ENCODE data around the gene NSFL1C.

The NSFL1C gene

DNA sequence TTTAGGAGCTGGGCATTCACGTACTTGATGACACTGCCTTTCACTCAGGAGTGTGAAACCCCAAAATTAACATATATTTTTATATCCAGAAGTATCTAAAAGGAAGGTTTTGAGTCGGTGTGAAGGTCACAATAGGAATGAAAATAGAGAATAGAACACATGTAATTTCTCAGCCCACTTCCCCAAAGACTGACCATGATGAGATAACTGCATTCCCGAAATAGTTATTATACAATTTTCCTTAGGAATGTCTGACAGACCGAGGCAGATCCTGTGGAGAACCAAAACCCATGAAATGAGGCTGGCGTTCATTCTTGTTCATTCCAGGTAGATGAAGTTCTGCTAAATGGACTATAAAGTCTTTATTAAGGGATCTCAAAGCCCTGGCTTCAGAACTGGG is 10.3 kb downstream of the NSFL1C start:
- no peak for DNase-seq

DNA sequence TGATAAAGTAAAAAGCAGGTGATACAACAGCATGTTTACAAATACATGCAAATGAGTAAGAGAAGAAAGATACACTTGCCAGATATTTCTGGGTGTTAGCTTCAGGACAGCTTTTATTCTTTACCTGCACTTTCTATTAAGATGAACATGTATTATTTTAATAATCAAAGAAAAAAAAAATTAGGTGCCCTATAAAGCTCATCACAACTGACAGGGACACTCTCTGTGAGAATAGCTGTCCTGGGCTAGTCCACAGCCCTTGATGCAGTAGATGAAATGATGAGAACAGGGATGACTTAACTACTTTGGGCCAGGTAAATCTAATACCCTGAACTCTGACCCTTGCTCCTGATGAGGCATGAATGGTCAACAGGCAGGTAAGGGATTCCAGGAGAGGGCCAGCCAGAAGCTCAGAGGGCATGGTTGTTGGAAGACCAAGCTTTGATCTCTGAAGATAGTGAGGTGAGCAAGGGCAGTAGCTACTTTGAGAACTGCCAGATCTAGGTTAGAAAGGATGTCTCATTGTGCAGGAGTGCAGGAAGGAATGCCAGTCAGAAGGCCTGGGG is 15.6 kb downstream of the NSFL1C start:
- no peak for DNase-seq

DNA sequence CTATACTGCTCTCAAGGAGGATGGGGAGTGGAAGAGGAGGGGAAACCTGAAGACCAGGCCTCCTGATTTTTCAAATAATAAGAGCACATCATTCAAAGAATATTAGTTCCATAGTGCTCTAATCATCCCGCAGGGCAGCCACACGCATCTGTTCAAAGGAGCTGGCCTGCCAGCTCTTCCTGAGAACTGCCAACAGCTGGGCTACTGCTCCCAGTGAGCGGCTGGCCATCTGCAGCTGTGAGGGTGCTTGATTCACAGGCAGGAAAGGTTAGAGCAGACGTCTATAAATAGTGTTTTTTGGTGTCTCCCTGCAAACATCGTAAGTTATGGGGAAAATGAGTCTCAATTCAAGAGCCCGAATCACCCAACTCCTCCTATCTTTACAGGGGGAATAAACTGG is 17.3 kb downstream of the NSFL1C start:
- no peak for DNase-seq

DNA sequence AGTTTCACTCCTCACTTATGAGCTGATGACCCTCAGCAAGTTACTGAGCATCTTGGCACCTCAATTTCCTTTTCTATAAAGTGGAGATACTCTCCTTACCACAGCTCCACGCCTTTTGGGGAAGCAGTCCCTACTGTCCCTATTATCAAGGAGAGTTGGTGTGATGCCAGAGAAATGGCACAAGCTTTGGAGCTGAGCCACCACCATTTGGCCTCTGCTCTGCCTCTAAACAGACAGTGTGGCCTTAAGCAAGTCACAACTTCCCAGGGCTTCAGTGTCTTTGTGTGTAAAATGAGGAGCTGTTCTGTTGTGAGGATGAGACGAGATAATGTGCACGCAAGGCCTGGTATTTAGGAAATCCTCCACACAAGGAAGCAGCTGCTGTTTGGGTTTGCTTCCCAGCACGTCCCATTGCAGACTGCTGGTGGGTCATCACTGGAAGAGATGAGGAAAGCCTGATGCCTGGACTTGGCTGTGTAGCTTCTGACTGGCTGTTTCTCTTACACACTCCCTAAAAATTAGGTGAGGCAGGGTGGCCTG is 18.5 kb downstream of the NSFL1C start:
- no peak for DNase-seq

DNA sequence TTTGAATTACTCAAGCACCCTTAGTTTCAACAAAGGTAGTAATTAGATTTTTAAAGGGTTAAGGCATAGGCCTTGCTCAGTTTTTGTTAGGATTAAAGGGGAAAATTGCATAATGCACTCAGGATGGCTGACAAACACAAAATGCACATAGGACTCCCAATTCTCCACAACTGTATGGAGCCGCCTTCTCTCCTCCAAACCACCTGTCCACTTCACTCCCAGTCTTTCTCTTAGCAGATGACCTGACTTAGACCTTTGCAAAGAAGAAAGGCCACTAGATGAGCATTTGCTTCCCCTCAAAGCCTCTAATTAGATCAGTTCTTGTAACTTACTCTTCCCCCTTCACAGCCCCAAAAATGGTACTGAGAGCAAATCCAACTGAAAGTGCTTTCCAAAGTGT is 20.1 kb downstream of the NSFL1C start:
- DNase-seq = no peak

DNA sequence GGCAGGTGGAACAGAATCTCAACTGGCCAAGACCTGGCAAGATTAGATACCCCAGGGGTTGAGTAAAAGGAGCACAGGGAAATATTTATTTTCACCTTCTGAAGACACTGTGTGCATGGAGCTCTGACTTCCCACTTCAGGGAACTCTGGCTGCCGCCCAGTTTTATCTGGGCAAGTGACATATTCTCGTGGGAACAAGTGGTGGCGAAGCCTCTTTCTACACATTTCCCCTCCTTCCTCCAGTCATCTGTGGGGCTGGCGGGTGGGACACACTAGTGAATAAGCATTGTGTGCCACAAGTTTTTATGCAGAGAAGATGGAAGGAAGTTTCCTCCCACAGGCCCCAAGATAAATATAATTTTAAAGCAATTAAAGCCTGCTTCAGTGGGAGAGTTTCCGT is 23.6 kb downstream of the NSFL1C start:
- no peak for DNase-seq

DNA sequence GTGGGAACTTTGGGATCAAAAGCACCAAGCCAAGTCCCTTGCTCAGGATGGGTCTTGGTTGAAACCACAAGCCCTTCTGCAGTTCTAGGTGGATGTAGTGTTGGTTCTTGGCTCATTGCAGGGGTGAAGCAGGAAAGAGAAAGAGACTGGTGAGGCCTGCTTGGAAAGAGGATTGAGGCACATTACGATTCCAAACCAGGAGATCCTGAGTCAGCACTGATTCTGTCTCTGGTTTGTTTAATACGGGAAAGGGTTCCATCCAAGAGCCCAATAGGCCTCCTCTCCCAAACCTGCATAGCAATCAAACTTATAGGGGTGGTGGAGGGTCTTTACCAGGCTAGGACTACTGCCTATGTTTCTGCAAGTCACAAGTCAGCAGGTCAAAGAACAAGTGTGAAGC is 24.3 kb downstream of the NSFL1C start:
- no peak for DNase-seq

DNA sequence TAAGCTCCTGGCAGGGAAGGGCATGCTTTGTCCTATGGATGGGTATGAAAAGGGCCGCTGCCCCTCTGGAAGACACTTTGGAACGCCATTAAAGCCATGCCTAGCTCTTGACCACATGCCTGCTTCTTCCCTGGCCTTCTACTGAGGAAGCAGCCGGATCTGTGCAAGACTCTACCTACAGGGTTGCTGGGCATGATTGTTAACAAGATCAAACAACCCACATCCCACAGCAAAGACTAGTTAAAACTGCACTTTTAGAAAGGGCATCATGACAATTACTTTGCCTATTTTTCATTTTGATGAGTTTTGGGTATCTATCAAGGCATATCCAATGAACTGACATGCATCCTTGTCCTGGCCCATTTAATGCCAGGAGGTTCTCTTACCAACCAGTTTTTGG is 25.5 kb downstream of the NSFL1C start:
- DNase-seq = no peak

DNA sequence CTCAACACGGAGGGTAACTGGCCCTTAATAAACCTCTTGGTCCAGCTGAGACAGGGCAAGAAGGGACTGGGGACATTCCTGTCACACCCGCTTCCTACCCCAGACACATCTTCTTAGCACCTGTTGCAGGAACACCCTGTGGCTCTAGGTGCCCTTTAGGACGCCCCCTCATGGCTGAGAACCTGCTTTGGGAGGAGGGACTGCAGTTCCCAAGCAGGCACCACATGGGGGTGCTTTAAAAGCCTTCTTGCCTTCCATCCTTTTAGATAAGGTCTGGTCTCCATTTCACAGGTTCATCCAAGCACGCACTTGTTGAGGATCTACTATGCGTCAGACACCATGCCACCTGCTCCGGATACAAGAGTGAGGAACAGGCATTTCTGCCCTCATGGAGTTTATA is 26.6 kb downstream of the NSFL1C start:
- peak; percentile 16 for DNase-seq

DNA sequence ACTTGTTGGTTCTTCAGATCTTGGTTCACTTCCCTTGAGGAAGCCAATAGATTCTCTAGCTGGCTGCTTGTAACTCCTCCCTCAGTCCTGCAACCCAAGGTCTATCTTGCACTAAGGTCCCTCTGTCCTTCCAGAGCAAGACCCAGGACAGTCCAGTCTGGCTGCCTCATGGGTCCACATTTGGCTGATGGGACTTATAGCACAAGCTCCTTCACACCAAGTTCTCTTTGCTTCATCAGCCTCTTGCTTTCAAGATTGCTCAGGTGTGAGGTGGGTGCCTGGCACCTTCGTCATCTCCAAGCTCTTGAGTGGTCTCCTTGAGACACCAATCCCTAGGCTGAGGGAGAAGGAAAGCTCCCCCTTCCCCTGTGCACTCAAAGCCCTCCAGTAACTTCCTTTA is 28.3 kb downstream of the NSFL1C start:
- no peak for DNase-seq

DNA sequence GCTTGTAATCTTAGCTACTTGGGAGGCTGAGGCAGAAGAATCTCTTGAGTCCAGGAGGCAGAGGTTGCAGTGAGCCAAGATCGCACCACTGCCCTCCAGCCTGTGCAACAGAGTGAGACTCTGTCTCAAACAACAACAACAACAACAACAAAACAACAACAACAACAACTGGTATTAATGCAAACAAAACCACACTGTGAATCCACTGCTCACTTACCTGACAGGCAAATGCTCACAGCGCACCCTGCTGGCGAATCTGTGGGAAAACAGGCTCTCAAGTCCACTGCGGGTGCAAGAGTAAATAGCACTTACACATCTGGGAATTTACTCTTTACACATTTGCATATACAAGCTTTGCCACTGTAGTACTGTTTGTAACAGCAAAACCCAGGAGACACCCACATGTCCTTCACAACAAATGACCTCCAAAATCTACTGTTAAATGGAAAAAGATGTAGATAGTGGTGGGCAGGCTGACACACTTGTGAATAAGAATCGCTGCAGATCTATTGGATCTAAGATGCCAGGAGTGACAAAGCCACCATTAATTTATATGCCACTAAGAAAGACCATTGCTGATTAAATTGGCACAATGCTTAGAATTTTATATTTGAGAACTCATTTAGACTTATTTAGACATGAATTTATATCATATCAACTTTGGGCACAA is 29.3 kb downstream of the NSFL1C start:
- peak; percentile 82 for DNase-seq

DNA sequence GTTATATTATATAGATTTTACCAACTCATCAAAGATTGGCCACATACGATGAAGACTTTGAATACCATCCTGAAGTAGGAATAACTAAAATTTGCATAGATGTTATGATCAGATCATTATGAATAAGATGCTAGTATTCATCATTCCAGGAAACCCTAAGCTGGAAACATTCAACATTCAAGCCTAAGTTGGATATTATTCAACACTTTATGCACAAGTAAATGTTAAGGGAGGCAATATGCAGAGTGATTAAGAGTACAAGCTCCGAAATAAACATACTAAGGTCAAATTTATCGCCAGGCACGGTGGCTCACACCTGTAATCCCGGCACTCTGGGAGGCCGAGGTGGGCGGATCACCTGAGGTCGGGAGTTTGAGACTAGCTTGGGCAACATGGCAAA is 30.4 kb downstream of the NSFL1C start:
- no peak for DNase-seq

DNA sequence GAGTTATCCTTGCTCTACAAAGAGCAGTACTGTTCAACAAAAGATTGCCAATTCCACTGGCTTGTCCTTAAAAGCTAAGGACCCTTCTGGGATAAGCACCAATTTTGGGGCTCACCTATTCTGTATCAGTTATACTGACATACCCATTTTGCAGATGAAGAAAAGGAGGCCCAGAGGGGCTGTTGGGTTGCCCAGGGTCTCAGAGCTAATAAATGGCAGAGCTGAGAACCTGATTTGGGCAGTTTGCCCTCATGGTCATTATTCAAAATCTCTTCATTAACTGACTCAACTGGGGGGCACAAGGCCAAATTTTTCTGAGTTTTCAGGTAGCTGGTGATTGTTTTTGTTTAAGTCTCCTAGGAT is 31.3 kb downstream of the NSFL1C start:
- no peak for DNase-seq

DNA sequence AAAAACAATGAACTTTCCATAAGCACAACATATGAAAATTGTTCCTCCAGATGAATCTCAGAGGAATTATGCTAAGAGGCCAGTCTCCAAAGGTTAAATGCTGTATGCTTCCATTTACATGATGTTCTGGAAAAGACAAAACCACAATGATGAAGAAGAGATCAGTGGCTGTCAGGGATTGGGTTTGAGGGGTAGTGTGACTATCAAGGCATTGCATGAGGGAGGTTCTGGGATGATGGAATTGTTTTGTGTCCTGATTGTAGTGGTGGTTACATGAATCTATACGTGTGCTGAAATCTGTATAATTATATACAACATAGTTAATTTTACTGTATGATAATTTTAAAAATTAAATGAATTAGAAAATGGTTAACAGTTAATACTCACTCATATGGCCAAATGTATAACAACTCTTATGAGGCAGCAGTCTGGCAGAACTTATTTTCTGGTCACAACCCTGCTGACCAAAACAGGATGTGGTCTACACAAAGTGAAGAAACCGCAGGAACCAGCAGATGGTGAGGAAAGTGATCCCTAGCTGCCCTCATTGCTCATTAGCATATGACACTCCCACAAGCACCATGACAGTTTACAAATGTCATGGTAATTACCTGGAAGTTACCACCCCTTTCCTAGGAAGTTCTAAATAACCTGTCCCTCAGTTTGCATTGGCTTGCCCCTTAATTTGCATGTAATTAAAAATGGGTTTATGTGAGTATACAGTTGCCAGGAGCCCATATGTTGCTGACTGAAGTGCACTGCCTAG is 31.9 kb downstream of the NSFL1C start:
- DNase-seq = peak; percentile 69

DNA sequence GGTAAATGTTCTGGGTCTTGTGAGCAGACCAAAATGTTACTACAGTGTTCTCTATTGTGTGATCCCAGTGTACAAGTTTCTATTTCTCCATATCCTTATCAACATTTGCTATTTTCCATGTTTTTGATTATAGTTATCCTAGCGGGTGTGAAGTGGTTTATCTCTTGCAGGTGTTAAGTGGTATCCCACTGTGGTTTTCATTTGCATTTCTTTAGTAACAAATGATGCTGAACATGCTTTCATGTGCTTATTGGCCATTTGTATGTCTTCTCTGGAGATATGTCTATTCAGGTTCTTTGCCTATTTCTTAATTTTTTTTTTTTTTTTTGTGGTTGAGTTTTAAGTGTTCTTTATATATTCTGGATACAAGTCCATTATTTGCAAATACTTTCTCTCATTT is 35.5 kb downstream of the NSFL1C start:
- no peak for DNase-seq

DNA sequence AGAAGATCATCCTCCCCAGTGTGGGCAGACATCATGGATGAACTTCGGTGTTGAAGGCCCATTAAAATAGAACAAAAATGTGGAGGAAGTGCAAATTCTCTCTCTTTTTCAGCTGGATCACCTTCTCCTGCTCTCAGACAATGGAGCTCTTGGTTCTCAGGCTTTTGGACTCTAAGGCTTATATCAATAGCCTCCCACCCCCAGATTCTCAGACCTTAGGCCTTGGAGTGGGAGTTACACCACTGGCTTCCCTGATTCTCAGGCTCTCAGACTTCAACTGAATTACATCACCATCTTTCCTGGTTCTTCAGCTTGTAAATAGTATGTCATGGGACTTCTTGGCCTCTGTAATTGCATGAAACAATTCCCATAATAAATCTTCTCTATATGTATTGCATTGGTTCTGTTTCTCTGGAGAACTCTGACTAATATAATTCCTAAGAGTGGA is 36.6 kb downstream of the NSFL1C start:
- DNase-seq = no peak

DNA sequence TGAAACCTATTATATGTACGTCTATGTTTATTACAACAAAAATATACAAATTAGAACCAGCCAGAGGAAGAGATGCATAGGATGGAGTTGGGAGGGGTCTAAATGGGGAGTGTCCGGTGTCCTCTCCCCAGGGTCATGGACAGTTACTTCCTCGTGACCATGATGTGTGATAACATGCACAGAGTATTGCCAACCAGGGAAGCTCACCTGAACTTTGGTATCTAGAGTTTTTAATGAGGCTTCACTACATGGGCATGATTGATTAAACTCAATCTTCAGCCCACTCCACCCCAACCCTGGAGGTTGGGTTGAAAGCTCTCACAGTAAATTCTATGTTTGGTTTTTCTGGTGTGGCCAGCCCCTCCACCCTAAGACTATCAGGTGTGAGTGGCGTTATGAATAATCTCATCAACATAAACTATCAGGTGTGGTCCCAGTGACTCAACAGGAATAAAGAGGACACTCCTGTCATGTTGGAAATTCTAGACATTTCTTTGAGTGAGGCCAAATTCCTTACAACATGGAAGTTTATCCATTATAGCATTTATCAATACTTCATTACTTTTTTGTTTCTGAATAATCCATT is 37.4 kb downstream of the NSFL1C start:
- no peak for DNase-seq

DNA sequence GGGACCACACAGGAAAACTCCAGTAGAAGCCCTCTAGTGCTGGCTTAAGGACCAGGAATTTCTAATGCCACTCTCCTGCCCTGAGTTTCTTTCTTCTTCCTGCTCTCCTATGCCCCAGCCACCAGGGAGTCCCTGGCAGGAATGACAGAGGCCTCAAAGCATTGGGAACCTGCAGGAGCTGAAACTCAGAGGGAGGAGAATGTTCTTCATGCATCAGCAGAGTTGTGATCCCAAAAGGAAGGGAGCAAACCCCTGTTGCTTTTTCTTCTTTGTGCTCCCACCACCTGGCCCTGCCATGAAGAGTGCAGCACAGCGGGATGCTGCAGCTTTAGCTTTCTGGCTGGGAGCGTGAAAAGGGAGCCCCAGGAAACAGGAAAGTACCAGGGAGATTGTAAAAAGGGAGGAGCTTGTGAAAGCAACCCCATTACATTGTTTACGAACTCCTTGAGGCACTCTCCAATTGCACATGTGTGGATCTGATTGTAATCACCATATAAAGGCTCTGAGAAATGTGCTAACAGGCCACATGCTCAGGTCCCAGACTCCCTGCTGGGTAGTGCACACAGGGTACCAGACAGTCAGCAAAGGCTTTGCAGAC is 39.1 kb downstream of the NSFL1C start:
- DNase-seq = no peak

DNA sequence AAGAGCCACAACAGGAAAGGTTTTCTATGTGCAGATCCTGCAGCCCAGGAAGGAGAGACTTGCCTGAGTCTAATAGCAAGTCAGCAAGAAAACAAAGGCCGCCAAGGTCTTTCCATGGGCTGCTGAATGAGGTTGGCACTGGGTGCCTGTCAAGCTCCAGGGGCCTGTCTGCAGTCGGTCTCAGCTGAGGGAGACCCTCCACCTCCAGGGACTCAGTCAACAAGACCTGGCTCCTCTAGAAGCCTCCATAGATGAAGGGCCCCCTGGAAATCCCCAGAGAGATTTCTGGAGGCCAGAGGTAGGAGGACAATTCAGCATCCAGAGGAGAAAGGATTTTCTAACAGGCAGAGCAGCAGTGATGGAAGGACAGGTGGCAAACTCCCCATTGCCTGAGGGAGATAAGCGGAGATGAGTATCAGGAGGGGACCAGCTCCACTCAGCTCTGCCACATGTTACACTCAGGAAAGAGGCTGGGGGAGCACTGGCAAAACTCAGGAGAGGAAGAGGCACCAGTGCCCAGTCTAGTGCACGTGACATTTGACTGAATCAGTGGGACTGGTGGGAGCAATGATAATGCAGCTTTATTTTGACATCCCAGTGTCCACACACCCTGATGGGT is 40.3 kb downstream of the NSFL1C start:
- DNase-seq = no peak

DNA sequence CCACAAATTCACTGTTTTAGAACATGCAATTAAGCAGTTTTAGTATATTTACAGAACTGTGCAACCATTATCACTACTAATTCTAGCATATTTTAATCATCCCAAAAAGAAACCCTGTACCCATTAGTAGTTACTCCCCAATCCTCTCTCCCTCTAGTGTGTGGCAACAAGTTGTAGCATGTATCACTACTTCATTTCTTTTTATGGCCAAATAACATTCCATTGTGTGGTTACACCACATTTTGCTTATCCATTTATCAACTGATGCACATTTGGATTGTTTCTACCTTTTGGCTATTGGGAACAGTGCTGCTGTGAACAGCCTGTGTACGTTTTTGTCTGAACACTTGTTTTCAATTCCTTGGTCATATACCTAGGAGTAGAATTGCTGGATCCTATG is 42.3 kb downstream of the NSFL1C start:
- no peak for DNase-seq

DNA sequence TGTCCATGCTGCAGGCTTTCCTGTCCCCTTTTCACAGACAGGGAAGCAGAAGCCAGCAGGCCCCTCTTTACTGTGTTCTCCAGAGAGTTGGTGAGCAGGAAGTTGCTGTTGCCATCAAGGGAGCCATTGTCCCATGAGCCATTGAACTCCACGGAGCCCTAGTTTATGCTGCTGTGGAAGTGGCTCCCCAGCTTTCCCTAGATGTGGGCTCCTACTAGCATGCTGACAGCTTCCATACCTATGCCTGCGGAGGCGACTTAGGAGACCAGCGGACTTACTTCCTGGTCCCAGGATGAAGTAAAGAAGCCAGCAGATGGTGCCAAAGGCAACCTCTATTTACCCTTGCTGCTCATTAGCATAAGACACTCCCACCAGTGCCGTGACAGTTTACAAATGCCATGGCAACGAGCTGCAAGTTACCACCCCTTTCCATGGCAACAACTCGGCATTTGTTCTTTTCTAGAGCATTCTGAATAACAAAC is 43.0 kb downstream of the NSFL1C start:
- peak; percentile 14 for DNase-seq

DNA sequence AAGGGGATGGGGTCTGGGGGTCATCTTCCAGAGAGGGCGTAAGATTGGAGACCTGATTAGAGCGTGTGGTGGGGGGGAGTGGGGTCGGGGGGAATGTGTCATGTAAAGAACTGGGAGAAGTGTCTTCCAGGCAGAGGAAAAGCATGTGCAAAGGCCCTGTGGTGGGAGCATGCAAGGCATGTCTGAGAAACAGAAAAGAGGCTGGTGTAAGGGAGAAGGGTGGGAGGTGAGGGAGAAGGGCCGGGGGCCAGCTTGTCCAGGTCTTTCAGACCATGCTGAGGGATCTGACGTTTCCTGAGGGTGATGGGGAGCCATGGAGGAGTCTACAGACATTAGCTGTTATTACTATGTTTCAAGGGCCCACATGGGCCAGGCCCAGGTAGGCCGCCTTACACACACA is 43.4 kb downstream of the NSFL1C start:
- no peak for DNase-seq

DNA sequence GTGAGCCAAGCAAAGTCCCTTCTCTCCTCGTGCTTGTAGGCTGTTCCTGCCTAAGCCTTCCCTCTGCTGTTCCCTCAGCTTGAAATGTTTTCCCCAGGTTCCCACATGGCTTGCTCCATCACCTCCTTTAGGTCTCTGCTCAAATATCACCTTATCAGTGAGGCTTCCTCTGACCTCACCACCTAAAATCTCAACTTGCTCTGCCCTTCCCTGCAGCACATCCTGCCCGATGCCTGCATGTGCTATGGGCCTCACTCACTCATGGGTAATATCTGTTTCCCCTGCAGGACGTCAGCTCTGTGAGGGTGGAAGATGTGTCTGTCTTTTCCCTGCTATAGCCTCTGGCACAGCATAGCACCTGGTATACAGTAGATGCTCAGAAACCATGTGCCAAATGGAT is 43.9 kb downstream of the NSFL1C start:
- no peak for DNase-seq

Measured in stimulated activated CD4-positive, alpha-beta T cell treated with anti-CD3 and anti-CD28 coated beads, Interleukin-15, amount 100 ng/mL, for 24 hours (primary cell).